CD4-positive, alpha-beta T cell treated with Interleukin-12 subunit alpha and Interleukin-12 subunit beta, for 1 hour (primary cell): ENCODE results near the gene INPP5F.
"Not testable (repeated sequence)": the region's sequence is repeated elsewhere in the genome, so short reads cannot be mapped to it uniquely, and the experiment has no call there.

ENCODE experiments used
- DNase-seq: peaks from one replicate; pipeline ENCODE4 v3.0.0-alpha.2; 2020

Gene INPP5F

DNA sequence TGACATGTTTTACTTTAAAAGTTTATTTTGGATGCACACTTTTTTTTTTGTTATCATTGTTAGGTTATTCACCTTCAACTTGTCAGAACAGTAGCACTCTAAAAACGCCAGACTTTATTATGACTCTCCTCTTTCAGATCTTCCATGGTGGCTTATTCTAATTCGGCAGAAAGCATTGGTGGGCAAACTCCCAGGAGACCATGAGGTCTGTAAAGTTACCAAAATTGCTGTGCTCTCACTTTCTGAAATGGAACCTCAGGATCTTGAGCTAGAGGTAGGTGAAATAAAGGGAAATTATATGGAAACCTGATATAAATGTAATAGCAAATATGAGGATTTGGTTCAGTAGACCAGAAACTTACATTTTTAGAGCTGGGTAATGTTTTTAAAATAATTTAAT, 55.6 kb downstream of the INPP5F start:
- no peak for DNase-seq

DNA sequence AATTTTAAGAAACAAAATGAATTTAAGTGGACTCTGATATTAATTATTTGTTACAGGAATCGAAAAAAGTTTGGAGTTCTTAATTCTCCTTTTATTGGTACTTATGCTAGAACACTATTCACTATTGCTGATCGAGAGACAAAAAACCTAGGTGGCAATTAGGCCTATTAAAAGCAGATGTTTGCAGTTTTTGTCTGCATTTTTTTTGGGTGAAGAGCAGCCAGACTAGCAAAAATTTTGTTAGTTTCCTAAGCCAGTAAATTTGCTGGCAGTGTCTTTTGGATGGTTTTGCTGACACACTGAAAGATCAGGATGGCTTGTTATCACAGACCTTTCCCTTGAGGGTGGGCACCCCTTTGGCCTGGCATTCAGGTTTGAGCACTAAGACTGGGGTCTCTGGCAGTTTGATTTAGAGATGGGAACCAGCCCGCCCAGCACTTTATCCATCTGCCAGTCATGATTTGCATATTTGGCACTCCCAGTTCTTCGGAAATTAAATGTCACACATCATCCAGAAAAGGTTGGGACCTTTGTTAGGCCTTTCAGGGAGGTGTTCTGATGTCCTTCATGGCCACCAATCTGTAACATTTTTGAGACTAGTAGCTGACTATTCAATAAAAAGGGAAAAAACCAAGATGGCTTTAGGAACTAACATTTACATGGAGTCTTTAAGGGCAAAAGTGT, 57.3 kb downstream of the INPP5F start:
- no peak for DNase-seq

DNA sequence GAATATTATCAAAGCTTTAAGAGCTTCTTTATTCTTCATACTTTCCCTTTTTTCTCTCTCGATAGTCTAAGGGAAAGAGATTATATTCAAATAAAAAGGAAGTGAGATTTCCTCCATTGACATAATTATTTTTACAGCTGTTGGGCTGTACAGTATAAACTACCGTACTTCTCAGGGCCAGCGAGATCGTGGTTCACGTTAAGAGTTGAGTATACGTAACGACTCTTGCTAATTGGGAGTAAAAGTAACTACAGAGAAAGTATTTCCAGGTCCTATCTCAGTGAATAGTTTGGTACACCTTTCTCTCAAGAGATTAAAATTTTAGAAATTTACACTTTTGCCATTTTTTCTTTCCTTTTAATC, 57.8 kb downstream of the INPP5F start:
- DNase-seq: no peak

DNA sequence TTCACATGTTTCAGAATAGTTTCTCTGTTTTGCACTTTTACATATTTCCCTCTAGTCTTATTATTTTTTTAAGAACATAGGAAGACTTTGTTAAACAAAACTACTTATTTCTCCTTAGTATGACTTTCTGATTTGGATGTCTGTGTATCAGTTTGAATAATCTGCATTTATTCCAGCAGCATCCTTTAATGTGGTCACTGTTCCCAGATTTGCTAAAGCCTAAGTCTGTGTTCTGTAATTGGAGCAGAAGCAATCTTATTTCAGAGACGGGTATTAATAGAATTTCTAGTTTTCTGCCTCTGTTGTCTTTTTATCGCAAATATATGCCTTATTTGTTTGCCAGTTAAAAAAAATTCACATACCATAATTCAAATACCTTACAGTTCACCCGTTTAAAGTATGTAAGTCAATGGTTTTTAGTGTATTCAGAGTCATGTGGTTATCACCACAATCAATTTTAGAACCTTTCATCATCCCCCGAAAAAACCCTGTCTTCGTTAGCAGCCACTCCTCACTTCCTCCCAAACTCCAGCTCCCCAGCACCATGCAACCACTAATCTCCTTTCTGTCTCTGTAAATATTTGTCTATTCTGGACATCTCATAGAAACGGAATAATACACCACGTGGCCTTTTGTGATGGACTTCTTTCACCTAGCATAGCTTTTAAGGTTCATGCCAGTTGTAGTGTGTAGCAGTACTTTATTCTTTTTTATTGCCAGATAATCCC, 58.7 kb downstream of the INPP5F start:
- DNase-seq: peak; percentile 24

DNA sequence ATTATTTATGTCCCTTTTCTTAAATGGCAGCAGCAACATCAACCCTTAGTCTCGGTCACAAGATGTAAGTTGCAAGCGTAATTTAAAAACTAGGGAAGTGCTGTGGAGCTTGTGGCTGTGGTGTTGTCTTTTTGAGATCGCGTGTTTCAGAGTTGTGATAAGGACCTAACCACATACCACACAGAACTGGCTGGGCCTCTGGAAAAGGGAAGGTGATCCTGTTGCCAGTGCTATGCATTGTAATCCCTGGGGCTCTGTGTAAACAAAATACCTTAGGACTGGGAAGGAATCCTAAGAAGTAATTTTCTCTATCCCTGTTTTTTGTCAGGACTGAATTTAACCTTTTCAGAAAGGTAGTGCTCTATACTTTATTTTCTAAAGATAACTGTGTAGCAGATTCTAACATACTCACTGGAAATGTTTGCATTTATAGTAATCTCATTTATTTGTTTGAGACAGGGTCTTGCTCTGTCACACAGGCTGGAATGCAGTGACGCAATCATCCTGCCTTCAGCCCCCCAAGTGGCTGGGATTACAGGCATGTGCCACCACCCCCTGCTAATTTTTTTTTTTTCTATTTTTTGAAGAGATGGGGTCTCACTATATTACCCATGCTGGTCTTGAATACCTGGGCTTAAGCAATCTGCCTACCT, 60.4 kb downstream of the INPP5F start:
- peak; percentile 18 for DNase-seq

DNA sequence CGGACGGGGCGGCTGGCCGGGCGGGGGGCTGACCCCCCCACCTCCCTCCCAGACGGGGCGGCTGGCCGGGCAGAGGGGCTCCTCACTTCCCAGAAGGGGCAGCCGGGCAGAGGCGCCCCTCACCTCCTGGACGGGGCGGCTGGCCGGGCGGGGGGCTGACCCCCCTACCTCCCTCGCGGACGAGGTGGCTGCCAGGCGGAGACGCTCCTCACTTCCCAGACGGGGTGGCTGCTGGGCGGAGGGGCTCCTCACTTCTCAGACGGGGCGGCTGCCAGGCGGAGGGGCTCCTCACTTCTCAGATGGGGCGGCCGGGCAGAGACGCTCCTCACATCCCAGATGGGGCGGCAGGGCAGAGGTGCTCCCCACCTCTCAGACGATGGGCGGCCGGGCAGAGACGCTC, 69.3 kb downstream of the INPP5F start:
- DNase-seq: not testable (repeated sequence)

DNA sequence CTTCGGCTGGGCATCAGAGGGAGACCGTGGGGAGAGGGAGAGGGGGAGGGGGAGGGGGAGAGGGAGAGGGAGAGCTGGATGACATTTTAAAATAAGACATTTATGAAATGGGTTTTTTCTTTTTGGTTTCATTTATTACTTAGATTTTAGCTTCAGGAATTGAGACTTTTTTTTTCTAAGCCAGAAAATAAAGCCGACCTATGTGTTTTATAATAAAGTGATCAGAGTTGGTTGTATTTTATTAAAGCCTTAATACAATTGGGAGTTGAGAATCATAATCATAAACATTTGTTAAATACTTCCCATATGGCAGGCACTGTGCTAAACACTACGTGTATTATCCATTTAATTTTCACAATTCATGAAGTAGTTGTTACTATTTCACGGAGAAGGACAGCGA, 70.2 kb downstream of the INPP5F start:
- DNase-seq: no peak

DNA sequence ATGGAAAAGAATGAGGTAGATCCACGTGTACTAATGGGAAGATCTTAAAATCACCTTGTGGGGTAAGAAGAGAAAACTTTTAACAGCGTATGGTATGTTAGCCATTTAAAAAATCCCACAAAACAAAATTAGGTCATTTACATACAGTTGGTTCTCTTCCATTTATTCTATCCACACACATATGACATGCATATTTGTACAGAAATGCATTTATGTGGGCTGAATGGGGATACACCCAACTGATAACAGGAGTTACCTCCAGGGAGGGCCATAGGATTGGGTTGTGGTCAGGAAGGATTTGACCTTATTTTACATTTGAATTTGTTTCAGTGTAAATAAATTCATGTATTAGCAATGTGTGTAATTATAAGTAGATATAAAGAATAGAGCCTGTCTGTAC, 75.3 kb downstream of the INPP5F start:
- DNase-seq: no peak

DNA sequence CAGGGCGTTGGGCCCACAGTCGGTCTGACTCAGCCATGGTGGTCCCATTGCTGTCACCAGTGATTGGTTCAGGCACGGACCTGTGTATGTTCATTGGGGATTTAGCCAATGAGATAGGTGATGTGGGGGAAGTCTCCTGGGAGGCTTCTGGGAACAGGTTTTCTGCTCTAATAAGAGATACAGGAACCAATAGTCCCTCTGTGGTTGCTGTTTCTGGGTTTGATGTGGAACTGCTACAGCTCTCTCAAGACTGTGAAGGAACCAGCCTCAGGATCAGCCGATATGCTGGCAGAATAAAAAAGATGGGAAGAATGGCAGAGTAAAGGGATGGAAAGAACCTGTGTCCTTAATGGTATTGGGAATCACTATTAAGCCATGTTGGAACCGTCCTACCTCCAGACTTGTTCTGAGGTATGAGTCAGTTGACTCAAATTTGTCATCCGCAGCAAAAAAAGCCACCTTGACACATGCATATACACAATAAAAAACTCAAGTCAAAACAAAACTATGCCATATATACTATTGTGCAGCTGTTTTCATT, 76.2 kb downstream of the INPP5F start:
- DNase-seq: no peak

DNA sequence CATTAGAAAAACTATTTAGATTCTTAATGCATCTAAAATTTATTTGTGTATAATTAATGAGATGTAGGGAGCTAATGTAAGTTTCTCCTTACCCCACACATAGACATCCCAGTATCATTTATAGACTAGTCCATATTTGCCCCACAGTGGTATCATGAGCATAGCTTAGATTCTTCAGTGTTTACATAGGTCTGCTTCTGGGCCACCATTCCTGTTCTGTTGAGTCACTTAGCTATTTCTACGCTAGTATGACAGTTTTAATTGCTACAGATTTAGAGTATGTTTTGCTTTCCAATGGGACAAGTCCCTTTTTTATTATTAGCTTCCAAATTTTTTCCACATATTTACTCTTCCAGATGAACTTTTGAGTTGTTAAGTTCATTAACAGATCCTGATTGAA, 77.4 kb downstream of the INPP5F start:
- no peak for DNase-seq

DNA sequence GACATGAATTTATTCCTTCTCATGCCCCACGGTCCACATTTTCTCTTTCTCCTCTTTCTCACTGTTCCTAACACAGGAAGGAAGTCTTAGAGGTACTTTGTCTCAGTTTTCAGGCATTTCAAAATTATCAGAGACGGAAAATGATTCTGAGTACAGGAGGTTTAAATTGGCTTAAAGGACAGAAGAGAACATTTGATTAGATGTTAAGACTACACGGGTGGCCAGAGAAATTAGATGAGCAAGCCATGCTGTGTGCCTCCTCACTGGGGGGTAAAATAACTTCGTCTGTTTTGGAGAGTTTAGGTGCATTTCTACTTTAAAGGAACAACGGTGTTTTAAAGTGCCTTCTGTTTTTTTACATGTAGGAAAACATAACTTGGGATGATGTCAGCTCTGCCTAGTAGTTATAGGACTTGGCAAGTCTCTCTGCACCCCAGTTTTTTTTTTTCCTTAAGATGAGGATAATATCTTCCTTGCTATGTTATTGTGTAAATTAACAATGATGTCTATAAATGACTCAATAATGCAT, 79.9 kb downstream of the INPP5F start:
- DNase-seq: no peak

DNA sequence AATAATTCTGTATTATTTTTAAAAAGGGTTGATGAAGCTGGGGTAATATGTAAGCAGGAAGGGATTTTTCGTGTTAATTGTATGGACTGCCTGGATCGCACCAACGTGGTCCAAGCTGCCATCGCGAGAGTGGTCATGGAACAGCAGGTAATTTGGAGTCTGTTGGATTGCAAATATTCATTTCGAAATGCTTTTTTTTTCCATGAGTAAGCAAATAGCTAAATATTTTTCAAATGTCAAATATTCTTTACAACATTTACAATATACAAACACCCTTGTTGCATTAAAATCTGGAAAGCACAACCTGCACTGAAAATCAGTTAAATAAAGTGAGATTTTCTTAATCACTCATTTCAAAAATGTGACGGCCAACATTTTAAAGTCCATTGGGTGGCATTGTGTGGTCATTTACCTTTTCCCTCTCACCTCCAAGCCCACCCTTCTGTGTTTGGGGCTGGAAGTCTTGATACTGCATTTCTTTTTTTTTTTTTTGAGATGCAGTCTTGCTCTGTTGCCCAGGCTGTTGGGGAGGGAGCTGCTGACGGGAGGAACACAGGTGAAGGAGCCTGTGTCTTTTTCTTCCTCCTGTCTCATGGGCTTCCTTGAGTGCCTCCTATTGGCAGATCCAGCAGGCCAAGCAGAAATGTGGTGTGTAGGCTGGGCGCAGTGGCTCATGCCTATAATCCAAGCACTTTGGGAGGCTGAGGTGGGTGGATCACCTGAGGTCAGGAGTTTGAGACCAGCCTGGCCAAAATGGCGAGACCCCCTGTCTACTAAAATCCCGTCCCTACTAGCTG, 80.7 kb downstream of the INPP5F start:
- no peak for DNase-seq

DNA sequence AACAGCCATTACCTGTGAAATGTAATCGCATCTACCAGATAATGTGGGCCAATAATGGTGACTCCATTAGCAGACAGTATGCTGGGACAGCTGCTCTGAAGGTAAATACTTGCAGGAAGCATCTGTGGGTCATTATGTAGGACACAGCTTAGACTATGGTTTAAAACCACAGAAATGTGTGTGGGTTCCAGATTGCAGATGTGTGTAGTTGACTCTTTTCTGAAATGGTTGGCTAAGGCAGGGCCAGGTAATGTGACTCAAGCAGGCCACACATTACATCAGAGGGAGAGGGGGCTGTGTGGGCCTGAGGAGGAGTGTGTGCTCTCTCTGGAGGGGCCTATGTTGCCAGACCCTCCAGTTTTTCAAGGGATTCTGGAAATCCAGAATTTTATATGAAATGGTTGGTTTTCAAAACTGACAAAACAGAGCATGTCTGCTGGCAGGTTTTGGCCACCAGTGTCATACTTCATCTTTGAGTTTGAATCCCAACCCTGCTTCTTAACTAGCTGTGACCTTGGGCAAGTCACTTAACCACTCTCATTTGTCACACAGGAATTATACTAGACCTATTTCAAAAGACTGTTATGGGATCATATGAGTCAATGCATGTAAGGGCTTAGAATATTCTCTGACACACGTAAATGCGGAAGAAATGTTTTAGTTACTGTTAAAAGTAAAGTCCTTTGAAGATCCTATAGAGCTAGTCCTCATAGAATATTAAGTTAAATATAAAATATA, 82.3 kb downstream of the INPP5F start:
- DNase-seq: no peak

DNA sequence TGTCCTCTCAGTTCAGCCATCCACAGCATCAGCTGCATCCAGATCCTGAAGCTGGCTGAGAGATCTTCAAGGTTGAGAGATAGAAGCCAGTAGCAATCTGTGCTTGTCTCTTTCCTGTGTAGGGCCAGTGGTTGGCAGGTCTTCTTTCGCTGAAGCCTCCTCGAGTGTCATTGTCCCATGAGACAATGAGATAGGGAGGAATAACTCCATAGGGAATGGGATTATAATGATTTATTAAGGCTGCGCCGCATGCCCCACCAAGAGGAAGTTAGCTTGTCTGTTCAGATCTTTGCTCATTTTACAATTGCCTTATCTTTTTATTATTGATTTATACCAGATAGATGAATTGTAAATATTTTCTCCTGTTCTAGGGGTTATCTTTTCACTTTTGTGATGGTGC, 85.3 kb downstream of the INPP5F start:
- no peak for DNase-seq

DNA sequence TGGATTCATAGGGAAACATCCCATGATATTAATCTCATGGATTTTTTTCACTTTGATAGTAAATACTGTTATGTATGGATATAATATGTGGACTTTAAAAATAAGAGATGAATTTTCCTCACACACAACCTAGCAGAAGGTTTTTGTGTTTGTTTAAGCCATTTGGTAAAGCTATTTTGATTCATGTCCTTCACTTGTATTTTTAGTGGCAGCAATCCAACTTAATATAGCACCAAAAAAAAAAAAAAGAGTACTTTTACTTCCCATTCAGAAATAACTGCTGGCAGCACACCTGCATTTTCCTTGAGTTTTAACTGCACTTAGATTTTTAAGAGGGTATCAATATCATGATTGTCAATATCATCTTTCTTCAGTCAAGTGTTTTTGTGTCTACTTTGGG, 86.8 kb downstream of the INPP5F start:
- DNase-seq: no peak

DNA sequence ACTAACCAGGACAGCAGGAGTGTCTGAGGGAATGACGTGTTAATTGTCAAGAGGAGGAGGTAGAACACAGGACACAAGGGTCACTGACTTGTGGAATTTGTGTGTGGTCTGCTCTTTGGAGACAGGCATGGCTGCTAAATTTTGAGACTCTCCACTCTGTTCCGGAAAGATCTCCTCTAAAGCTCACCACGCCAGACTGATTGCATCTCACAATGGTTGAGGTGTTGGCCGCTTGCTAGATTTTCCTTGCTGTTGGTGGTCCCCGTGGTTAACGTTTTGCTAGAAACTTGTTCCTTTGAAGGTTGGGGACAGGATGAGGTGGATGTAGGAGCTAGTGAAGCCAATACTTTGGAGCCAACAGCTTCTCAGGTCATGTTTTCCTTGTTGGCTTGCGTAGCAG, 89.8 kb downstream of the INPP5F start:
- no peak for DNase-seq

DNA sequence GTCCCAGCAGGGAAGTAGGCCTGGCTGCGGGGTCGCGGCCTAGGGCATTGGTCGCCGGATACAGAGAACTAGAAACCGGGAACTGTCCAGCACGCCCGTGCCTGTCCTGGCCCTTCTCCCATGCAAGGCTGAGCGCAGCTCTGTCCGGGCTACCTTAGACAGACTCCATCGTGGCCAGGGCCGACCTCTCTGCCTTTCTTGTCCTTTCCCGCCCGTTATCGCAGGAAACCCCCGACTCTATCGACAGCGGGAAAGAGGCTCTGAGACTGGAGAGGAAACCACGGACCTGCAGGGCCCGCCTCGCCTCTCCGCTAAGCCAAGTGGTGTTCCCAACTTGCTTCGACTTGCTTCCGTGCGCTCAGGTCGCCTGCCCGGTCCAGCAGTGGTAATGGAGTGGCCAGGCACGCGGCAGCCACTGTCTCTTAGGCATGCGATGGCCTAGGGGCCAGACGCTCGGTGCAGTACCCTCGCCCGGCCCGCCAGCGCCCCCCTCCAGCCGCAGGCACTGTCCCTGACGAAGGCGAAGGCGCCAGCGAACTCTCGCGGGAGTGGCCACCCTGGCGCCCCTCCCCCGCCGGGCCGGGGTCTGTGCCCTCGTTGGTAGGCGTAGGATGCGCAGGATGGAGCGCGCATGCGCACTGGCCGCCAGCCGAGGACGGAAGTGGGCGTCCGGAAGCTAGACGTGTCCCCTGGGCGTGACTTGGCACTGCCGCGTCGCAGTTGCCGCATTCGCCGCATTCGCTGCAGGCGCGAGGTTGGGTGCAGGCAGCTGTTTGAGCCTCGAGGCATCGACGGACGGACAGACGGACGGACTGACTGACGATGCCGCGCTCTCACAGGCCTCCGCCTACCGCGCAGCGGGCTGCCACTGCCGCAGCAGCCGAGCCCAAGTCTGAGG, 92.4 kb downstream of the INPP5F start:
- DNase-seq: peak; percentile 32

DNA sequence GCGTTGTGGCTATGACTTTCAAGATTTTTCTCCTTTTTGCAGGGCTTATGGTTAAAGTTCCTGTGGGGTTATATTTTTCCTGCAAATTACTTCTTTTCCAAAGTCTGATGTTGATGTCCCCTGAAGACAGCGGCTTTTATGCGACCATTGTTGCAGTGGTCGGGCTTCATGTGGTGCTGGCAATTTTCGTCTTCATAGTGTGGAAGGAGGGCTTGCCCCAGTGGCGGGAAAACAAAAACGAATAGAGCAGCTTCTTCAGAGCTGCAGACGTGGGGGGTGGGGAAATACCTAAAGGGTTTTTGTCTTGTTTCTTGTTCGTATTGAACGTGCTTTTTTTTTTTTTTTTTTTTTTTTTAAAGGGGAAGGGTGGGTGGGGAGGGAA, 93.0 kb downstream of the INPP5F start:
- no peak for DNase-seq

DNA sequence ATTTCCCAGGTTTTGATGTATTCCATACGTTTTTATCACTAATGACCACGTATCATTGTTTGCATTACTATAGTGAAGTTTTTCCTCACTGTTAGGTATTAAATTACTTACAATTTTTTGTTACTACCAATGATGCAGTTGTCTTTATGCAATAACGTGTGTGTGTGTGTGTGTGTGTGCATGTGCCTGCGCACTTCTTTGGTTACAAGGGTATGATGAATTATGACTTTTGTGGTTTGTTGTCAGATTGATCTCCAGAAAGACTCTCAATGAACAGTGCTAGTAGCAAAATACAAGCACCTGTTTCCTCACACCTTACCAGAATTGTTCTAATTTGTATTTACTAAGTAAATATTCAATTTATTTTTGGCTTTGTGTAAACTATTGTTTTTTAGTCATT, 95.3 kb downstream of the INPP5F start:
- no peak for DNase-seq

DNA sequence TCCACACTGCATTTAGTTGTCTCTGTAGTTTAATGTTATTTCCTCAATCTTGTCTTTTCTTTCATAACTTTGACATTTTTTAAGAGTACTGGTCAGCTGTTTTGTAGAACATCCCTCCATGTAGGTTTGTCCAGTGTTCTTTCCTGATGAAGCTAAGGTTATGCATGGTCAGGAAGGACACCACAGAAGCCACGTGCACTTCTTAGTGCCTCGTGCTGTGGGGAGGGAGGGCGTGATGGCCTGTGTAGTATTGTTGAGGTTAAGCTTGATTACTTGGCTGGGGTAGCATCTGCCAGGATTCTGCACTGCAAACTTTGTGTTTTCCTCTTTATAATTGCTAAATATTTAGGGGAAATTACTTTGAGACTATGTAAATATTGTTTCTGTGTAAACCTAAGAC, 98.4 kb downstream of the INPP5F start:
- DNase-seq: no peak

DNA sequence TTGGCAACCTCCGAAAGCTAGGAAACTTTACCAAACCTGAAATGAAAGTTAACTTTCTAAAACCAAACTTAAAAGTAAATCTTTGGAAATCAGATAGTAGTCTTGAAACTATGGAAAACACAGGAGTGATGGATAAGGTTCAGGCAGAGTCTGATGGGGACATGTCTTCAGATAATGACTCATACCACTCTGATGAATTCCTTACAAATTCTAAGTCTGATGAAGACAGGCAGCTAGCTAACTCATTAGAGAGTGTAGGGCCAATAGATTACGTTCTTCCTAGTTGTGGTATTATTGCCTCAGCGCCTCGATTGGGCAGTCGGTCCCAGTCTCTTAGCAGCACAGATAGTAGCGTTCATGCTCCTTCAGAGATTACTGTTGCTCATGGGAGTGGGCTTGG, 100.9 kb downstream of the INPP5F start:
- DNase-seq: no peak
